Measurements from ENCODE around the gene LRRC10B.
"Not testable (repeated sequence)": the region's sequence is repeated elsewhere in the genome, so short reads cannot be mapped to it uniquely, and the experiment has no call there.

The LRRC10B gene

GRCh38 chr11:61507962-61508861 lies at the start of gene LRRC10B:
TSS of gene LRRC10B (plus strand) at chr11:61508749. CDS start at chr11:61508999, 250 bp downstream.
- no peak within 1 kb of the TSS; the same call in 1 of the 2 replicates for H3K4me3 ChIP-seq (ENCODE audit: control insufficient read depth, low read depth, low read length)
- no peak for TF ChIP-seq CTCF (IDR thresholded peaks at IDR 0.05; ENCODE audit: control insufficient read depth, insufficient read depth, low read depth, low read length, missing control alignments)
- no peak for DNase-seq (ENCODE audit: low read depth)

GRCh38 chr11:61460474-61460881 lies 48.1 kb upstream of the LRRC10B start:
- DNase-seq (ENCODE audit: low read depth) = no peak
- H3K4me3 ChIP-seq (ENCODE audit: control insufficient read depth, low read depth, low read length) = no peak overlapping the region
- no peak for TF ChIP-seq CTCF (IDR thresholded peaks at IDR 0.05; ENCODE audit: control insufficient read depth, insufficient read depth, low read depth, low read length, missing control alignments)

GRCh38 chr11:61460986-61461385 lies 47.6 kb upstream of the LRRC10B start:
- no peak for DNase-seq (ENCODE audit: low read depth)
- no peak for TF ChIP-seq CTCF (IDR thresholded peaks at IDR 0.05; ENCODE audit: control insufficient read depth, insufficient read depth, low read depth, low read length, missing control alignments)

GRCh38 chr11:61467602-61468001 lies 40.9 kb upstream of the LRRC10B start:
- not testable (repeated sequence) for H3K4me3 ChIP-seq (ENCODE audit: control insufficient read depth, low read depth, low read length); DNase-seq (ENCODE audit: low read depth)

More at GRCh38 chr11:61460986-61461385, 47.6 kb upstream of the LRRC10B start:
- no peak overlapping the region for H3K4me3 ChIP-seq (ENCODE audit: control insufficient read depth, low read depth, low read length)

- TF ChIP-seq CTCF (IDR thresholded peaks at IDR 0.05; ENCODE audit: control insufficient read depth, insufficient read depth, low read depth, low read length, missing control alignments) = no peak
- DNase-seq (ENCODE audit: low read depth) = no peak
- no peak overlapping the region for H3K4me3 ChIP-seq (ENCODE audit: control insufficient read depth, low read depth, low read length)
Observed at GRCh38 chr11:61468002-61468401, 40.5 kb upstream of the LRRC10B start.

GRCh38 chr11:61472282-61472681 lies 36.3 kb upstream of the LRRC10B start:
- DNase-seq (ENCODE audit: low read depth) = no peak
- H3K4me3 ChIP-seq (ENCODE audit: control insufficient read depth, low read depth, low read length) = no peak overlapping the region
- no peak for TF ChIP-seq CTCF (IDR thresholded peaks at IDR 0.05; ENCODE audit: control insufficient read depth, insufficient read depth, low read depth, low read length, missing control alignments)

- TF ChIP-seq CTCF (IDR thresholded peaks at IDR 0.05; ENCODE audit: control insufficient read depth, insufficient read depth, low read depth, low read length, missing control alignments) = no peak
- no peak for DNase-seq (ENCODE audit: low read depth)
- H3K4me3 ChIP-seq (ENCODE audit: control insufficient read depth, low read depth, low read length) = no peak overlapping the region
Observed at GRCh38 chr11:61472868-61473267, 35.7 kb upstream of the LRRC10B start.

Measured in AG09309 (cell line).